Measurements from ENCODE around the gene CXCR5. TPM values are rescaled to one million over a fixed set of nuclear protein-coding genes. Genes with fewer than 3 reads are reported as not detected.
"Not testable (repeated sequence)": the region's sequence is repeated elsewhere in the genome, so short reads cannot be mapped to it uniquely, and the experiment has no call there.

Gene CXCR5
- total RNA-seq, 3 donors from 2014 or later, result 0.12 to 0.23 TPM; not detected in 1

GRCh38 chr11:118842369-118842768 is 41.3 kb upstream of the CXCR5 start:
- TF ChIP-seq CTCF (IDR thresholded peaks at IDR 0.05), result no peak
- H3K4me3 ChIP-seq, result no peak overlapping the region
- no peaks in the 10 kb centered on the region for H3K9me3 ChIP-seq
- ATAC-seq (no peak), DNase-seq (no peak)
- H3K4me1 ChIP-seq (ENCODE audit: low read depth), result no peaks in the 10 kb centered on the region
- no peaks in the 10 kb centered on the region for H3K36me3 ChIP-seq (ENCODE audit: low read depth)
- intact Hi-C loops (cut with DNase I, micrococcal nuclease), result no loop called here

- H3K4me3 ChIP-seq; H3K4me1 ChIP-seq (ENCODE audit: low read depth); H3K9me3 ChIP-seq; H3K36me3 ChIP-seq (ENCODE audit: low read depth); ATAC-seq; DNase-seq; intact Hi-C loops (cut with DNase I, micrococcal nuclease): not testable (repeated sequence)
Observed at GRCh38 chr11:118842843-118843242, 40.8 kb upstream of the CXCR5 start.

GRCh38 chr11:118843565-118843964 is 40.1 kb upstream of the CXCR5 start:
- TF ChIP-seq CTCF (IDR thresholded peaks at IDR 0.05), result no peak
- DNase-seq (no peak), ATAC-seq (no peak)
- Histone ChIP-seq H3K9me3 (no peaks in the 10 kb centered on the region), H3K4me3 (no peak overlapping the region), H3K4me1 (ENCODE audit: low read depth) (no peaks in the 10 kb centered on the region), H3K36me3 (ENCODE audit: low read depth) (no peaks in the 10 kb centered on the region)
- intact Hi-C loops (cut with DNase I, micrococcal nuclease), result no loop called here

GRCh38 chr11:118845369-118845768 is 38.3 kb upstream of the CXCR5 start:
- intact Hi-C loops (cut with DNase I, micrococcal nuclease), result no loop called here
- no peak for TF ChIP-seq CTCF (IDR thresholded peaks at IDR 0.05)
- H3K4me1 ChIP-seq (ENCODE audit: low read depth), result no peaks in the 10 kb centered on the region
- no peaks in the 10 kb centered on the region for H3K36me3 ChIP-seq (ENCODE audit: low read depth)
- no peaks in the 10 kb centered on the region for H3K9me3 ChIP-seq
- ATAC-seq, result no peak
- H3K4me3 ChIP-seq, result no peak overlapping the region
- DNase-seq, result no peak

GRCh38 chr11:118846181-118846935 is 37.3 kb upstream of the CXCR5 start:
- intact Hi-C loops (cut with DNase I, micrococcal nuclease), result no loop called here
- Histone ChIP-seq H3K4me3 (no peak overlapping the region), H3K9me3 (no peaks in the 10 kb centered on the region), H3K36me3 (ENCODE audit: low read depth) (no peaks in the 10 kb centered on the region), H3K4me1 (ENCODE audit: low read depth) (no peaks in the 10 kb centered on the region)
- ATAC-seq (peak; percentile 45), DNase-seq (no peak)
- no peak for TF ChIP-seq CTCF (IDR thresholded peaks at IDR 0.05)

- Histone ChIP-seq H3K4me3 (no peak overlapping the region), H3K9me3 (no peaks in the 10 kb centered on the region), H3K4me1 (ENCODE audit: low read depth) (no peaks in the 10 kb centered on the region), H3K36me3 (ENCODE audit: low read depth) (no peaks in the 10 kb centered on the region)
- ATAC-seq, result no peak
- no peak for DNase-seq
- intact Hi-C loops (cut with DNase I, micrococcal nuclease), result no loop called here
- TF ChIP-seq CTCF (IDR thresholded peaks at IDR 0.05), result no peak
Observed at GRCh38 chr11:118849825-118850224, 33.9 kb upstream of the CXCR5 start.
